HG03469 (cell line): Measurements from ENCODE around the gene MYH13.

Experiments used
- ATAC-seq: cut with Tn5 transposase; IDR thresholded peaks from one replicate; pipeline ENCODE4 v1.9.1; 2021; ENCODE audit warnings: mild to moderate bottlenecking, moderate library complexity, moderate number of reproducible peaks; ENCODE audit not compliant: unreplicated experiment

MYH13 gene

DNA sequence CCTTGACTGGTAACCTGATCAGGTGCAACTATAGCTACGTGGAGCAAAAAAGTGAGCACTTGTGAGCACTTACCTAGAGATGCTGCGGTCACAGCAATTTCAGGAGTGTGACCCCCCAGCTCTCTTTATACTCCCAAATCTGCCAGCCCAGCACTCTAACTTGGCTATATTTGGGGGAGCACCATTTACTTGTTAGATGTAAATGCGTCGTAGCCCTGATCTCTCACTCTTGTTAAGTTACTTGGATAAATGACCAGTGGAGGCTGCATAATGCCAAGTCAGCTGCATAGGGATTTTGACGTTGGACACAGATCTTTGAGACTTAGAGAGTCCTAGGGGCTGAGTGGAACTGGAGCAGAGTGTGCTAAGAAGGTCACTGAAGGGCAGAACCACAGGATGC is at the start of gene MYH13:
Gene MYH13, minus strand, starts transcription at position 101 of the 400 bp plus-strand sequence. CDS start 8,476 bp downstream, outside the sequence.
- ATAC-seq, result no peak

DNA sequence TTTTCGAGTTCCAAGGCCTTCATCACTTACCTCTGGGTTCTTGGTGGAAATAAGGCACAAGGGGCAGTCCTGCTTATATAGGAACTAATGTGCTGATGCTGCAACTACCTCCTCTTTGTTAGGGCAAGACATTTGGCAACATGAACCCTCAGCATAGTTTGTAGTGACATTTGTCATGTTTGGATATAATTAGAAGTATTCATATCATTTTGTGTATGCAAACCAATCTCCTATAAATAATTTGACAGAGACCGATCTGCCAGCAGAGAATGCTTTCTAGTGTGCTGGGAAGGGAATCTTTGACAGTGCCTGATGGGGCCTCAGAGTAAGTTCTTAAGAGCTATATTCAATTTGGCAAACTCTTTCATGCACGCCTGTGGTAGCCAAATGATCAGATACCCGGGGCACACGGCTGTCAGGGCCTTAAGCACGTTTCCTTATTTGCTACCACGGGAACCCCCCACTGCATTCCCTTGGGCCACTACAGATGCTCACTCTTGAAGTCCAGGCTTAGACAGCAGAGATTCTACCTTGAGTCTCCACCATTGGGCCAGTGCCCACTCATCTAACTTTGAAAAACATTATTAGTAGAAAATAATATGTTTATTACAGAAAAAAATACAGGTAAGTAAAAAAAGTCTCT is 49.2 kb upstream of the MYH13 start, which contains the start of gene MYH8:
Gene MYH8, minus strand, starts transcription at position 51 of the 643 bp plus-strand sequence. CDS start 1,723 bp downstream, outside the sequence.
- ATAC-seq, result no peak

DNA sequence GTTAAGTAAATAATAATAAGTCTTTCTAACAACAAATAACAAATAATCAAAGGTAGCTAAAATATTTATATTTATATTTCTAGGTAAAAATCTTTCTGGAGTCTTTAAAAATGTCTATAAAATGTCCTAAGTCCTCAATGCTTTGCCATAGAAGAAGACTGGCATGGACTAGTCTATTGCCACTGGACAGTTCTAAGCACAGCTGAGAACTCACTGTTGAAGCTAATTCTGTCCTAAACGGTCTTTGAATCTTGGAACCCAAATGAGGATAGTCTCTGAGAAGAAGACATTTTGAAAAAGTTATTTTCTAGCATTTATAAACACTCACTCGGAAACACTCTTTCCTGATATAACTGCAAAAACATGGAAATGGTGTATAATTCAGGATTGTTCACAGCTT is 48.4 kb upstream of the MYH13 start:
- no peak for ATAC-seq

DNA sequence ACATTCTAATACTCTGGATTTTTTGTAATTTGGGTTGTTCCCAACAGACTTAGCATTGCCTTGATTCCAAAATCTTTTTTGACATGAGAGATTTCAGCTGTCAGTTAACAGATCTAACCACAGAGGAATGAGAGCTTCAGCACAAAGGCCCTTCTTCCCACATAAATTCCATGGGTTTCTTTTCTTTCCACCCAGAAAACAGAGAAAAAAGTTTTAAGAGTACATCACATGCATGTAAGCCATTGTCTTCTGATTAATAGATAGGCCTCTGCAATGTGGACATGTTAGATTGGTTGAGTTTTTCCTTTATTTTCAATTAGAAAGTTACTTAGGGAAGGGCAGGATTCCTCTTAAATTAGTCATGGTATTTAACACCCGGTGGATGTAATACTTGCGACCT is 48.0 kb upstream of the MYH13 start:
- no peak for ATAC-seq

DNA sequence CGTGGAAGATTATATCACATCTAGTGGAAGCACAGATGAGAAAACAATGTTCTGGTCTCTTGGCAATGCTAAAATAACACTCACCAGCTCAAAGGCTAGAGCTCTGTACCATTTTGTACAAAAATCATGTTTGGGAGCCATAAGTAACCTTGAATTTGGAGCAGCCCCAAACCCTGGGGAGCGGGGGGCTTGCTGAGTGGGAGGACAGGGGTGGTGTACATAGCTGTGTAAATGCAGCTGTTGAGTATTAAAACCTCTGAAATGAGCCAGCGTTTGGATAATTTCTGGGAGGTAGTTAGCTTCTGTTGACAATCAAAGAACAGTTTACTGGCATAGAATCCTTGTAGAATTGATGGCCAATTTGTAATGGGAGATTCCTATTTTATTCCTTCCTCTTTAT is 44.6 kb upstream of the MYH13 start:
- no peak for ATAC-seq

DNA sequence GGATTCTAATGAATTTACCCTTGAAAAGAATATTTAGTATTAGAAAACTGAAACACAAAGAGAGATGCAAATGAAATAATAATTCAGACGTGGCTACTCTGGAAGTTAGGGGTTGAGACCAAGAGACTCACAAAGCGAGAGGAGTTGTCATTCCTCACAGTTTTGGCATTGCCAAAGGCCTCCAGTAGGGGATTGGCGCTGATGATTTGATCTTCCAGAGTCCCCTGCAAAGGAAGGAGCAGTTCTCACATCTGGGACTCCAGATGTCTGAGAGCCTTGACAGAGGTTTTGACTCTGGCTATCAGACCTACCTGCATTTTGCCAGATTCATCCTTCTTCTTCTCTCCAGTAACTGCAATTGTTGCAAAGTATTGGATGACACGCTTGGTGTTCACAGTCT is 42.4 kb upstream of the MYH13 start:
- ATAC-seq, result no peak

DNA sequence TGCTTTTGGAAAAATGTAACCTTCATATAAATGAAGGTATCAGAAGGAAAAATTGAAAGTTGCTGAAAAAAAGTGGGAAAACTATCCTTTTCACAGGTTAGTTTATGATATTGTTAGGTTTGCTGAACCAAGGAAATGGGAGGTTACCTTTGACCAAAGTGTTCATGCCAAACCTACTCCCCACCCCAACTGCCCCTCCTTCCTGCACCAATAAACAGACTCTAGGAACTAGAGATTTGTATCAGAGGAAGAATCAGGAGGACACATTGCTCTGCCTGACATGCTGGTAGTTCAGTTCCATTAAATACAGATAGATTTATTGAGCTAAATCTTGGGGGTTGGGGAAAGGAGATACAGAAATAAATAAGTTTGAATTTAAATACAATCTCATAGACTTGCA is 30.8 kb upstream of the MYH13 start:
- no peak for ATAC-seq

DNA sequence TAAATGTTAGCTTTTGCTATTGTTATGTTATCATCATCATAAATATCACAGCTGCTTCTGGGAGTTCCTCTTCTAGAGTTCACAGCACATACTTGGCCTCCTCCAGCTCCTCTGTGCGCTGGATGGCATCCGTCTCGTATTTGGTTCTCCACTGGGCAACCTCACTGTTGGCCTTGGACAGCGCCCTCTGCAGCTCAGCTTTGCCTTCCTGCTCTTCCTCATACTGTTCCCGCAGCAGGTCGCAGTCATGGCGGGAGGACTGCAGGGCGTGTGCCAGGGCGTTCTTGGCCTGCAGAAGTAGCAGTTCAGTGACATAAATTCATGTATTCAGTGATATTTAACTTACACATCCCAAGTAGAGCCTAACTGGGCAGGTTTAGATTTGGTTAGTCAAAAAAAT is 25.5 kb upstream of the MYH13 start:
- no peak for ATAC-seq

DNA sequence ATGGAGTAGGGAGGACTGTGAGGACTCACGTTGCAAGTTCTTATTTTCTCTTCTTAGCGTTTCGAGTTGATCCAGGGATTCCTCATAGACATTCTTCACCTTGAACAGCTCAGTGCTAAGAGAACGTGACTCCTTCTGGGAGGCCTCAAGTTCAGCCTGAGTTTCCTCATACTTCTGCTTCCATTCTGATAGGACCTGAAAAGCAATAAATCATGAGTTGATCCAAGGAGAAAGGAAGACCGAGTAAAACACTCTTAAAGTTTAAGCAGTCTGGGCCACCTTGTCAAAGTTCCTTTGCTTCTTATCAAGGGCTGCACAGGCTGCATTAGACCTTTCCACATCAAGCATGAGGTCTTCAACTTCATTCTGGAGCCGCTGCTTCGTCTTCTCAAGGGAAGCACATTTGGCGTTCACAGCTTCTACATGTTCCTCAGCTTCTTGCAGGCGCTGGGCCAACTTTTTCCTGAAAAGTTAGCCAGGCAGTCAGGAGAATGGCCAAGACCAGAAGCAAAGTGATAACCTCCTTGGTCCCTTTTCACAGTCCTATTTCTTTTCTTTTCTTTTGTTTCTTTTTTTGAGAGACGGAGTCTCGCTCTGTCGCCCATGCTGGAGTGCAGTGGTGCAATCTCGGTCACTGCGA is 23.8 kb upstream of the MYH13 start:
- no peak for ATAC-seq

DNA sequence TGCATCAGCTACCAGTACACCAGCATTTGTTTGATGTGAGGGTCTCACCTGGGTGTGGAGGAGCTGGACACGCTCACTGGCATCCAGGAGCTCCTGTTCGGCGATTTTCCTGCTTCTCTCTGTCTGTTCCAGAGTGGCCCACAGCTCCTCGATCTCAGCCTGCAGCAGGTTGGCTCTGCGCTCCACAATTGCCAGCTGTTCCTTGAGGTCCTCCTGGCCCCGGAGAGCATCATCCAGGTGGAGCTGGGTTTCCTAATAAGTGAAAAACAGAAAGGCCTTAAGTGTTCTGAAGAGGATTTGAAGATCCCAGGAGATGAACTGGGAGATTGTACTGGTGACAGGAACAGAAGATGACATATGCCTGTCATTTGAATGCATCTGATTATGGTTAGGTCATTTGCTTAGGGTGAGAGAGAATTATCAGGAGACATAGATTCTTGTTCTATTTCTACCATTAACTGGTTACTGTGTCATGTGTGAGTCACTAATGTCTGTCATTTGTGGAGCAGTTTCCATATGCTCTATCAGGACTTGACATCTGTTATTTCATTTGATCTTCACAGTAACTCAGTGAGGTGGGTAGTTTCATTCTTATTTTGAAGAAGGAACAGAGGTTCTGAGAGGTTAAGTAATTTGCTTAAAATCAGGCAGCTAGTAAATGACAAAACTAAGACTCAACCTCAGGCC is 21.5 kb upstream of the MYH13 start:
- ATAC-seq, result no peak

DNA sequence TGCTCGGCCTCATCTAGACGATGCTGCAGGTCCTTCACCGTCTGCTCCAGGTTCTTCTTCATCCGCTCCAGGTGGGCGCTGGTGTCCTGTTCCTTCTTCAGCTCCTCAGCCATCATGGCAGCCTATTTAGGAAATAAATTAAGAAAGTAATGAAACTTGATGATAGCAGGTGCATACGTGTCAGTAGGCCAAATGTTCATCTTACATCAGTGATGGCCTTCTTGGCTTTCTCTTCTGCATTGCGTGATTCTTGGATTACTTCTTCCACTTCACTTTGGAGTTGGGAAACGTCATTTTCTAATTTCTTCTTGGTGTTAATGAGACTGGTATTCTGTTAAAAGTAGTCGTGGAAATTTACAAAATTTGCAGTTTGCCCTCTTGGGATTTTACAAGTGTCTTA is 20.1 kb upstream of the MYH13 start:
- ATAC-seq, result no peak

DNA sequence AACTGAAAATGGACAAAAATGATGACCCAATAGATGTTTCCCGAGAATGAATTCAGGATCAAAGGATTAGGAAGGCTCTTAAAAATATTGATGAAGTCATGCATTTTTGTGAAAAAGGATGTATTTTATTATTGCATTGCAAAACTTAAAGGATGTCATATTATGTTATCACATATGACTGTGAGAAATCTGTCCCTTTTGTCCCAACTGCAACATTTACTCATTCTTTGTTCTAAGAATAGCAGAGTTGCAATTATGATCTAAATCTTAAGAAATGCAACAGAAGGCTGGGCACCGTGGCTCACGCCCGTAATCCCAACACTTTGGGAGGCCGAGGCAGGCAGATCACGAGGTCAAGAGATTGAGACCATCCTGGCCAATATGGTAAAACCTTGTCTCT is 13.1 kb upstream of the MYH13 start:
- no peak for ATAC-seq

DNA sequence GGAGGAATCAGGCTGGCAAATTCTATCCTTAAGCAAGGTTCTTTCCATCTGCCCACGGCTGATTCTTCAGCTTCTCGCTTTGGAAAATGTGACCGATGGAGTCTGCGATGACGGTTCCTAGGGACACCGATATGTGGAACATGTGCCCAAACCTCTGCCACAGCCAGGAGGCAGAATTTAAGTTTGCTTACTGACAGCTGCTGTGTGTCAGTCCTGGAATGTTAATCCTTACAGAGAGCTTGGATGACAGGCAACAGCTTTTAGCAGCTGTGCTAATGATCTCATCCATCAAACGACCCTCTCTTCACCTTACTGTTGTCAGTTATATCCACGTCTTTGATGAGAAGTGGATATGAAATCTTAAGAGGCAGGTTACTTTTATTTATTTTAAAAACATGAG is 11.4 kb upstream of the MYH13 start:
- ATAC-seq, result no peak

DNA sequence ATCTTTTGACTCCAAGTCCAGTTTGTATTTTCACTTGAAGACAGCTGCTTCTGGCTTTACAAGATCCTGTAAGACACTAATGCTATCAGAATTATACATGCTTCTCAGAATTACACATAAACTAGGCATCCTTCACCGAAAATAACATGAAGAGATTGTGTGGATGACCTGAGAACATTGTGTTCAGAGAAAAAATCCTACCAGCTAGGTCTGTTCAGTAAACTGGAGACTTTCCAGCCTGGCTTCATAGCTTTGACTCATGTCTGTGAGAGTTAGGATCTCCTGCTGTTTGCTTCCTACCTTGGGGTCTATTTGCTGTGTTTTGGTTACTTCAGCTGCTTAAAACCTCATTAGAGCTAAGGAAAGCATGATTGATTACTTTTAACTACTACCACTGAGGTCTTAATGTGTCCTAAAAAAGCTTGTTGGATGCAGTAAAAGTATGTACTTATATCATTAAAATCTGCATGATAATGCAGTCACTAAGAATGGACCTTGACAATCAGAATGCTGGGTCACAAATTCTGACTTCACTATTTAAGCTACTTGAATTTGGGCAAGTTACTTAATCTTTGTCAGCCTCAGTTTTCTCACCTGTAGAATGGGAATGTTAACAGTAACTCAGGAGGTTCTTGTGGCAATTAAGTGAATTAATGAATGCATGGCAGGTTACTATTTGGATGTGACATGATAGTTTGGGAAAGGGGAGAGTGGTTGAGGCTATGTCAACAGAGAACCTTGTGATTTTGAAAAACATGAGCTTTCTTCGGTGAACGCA is 8.0 kb upstream of the MYH13 start:
- ATAC-seq, result no peak

DNA sequence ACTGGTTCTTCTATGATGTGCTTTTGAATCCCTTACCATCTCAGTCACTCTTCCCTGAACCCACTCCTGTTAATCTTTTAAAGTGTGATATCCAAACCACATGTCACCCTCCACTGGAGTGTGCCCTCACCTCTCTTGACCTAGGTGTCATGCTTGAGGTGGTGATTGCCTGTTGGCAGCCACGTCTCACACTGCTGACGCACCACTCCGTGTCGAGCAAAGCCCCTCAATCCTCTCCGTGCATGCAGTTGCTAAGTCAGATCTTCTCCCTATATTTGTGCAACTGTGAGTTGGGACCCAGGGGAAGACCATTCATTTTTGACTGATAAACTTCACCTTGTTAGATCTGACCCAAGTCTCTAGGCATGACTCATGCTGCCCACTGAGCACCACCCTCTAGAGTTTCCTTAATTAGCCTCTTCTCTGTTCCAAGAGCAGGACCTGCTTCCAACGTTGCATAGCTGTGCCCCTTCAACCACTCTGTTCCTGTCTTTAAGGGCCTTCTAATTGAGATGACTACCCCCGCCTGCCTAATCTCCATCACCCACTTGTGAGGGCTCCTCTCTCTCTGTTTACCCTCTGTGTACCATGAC is 2.7 kb downstream of the MYH13 start:
- ATAC-seq, result no peak

DNA sequence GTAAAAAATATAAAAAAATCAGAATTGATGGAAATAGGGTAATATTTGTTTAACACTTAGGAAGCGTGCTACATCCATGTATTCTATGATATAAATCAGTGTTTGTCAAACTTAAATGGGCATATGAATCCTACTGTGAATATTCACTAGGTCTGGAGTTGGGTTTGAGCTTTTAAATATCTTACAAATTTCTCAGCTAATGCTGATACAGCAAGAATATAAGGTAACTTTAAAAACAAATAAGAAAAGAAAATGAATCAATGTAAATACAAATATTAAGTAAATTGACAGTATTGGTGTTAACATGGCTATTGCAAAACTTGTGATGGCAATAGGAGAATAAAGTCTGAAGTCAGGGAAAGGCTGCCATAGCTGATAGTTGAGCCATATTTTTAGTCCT is 3.6 kb downstream of the MYH13 start:
- no peak for ATAC-seq

DNA sequence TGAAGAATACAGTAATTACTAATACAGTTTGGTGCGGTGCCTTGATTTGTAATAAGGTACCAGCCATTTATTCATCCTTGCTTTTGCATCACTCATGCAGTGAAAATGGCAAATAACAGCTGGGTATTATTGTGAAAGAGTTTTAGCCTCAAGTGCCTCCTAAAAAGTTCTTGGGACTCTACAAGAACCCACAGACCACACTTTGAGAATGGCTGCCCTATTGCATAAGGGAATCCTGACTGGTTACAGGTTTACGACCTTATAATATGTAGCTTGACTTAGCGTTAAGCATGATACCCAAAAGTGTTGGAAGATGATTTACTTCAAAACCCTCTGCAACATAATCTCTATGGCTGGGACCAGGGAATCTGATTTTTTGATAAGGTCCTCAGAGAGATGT is 4.2 kb downstream of the MYH13 start:
- no peak for ATAC-seq

DNA sequence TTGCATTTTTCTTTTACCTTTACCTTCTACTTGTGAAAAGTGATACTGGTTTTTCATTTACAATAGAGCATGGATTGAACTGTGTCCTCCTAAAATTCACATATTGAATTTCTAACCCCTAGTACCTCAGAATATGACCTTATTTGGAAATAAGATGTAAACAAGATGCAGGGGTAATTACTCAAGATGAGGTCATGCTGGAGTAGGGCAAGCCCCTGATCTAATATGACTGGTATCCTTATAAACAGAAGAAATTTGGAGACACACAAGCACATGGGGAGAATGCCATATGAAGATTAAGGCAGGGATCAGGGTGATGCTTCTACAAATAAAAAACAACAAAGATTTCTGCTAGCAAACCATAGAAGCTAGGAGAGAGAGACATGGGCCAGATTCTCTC is 12.2 kb downstream of the MYH13 start:
- ATAC-seq, result no peak

DNA sequence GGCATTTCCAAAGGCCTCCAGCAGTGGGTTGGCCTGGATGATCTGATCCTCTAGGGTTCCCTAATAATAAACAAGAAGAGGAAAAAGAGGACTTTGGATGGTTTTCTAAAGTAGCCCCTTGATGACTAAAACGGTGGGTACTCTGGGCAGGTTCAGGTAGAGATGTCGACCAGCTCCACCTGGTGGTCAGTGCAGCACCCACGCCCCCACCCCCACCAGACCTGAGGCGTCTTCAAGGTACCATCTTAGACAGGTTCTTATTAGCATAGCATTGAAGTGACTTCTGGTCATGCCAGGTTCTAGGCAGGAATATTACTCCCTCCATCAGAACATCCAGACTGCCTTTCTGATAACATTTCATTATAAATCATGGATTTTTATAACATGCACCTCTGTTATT is 15.0 kb downstream of the MYH13 start:
- no peak for ATAC-seq

DNA sequence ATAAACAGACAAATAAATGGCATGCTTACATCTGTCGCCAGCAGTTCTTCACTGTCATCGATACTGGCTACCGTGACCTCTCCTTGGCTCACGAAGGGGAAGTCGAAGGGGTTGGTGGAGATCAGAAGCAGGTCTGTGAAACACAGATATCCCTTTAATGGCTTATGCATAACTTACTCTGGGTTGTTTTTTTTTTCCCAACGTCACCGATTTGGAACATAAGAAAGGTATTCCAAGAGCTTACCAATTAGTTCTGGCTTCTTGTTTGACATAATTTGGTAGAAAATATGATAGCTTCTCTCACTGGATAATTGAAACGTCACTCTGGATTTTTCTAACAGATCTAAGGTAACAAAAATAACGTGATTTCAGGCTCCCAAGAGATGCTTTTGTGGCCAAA is 18.2 kb downstream of the MYH13 start:
- no peak for ATAC-seq

DNA sequence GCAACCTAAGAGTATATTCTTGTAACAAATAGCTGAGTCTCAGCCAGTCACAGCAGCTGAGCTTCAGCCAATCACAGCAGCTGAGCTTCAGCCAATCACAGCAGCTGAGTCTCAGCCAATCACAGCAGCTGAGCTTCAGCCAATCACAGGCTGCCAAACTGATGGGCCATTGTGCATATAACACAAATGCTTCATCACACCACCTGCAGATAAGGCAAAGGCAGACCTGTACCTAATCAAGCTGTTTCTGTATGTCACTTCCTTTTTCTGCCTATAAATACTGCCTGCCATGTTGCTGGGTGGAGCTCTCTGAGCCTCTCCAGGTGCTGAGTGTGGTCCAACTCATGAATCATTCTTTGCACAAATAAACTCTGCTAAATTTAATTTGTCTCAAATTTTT is 19.9 kb downstream of the MYH13 start:
- ATAC-seq, result no peak
